Measurements from ENCODE around the gene CDC42EP5.

GRCh38 chr19:54506079-54506478 lies 33.0 kb upstream of the CDC42EP5 start:
- TF ChIP-seq, protein P1, sequence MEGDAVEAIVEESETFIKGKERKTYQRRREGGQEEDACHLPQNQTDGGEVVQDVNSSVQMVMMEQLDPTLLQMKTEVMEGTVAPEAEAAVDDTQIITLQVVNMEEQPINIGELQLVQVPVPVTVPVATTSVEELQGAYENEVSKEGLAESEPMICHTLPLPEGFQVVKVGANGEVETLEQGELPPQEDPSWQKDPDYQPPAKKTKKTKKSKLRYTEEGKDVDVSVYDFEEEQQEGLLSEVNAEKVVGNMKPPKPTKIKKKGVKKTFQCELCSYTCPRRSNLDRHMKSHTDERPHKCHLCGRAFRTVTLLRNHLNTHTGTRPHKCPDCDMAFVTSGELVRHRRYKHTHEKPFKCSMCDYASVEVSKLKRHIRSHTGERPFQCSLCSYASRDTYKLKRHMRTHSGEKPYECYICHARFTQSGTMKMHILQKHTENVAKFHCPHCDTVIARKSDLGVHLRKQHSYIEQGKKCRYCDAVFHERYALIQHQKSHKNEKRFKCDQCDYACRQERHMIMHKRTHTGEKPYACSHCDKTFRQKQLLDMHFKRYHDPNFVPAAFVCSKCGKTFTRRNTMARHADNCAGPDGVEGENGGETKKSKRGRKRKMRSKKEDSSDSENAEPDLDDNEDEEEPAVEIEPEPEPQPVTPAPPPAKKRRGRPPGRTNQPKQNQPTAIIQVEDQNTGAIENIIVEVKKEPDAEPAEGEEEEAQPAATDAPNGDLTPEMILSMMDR (IDR thresholded peaks at IDR 0.05), result no peak
- no peak for TF ChIP-seq EZH2 (IDR thresholded peaks at IDR 0.05; ENCODE audit: borderline replicate concordance, insufficient read depth, low read depth, low read length, poor library complexity, severe bottlenecking)

All from B cell (primary cell).